ENCODE measurements around the gene RAB17. TPM values are rescaled to one million over a fixed set of nuclear protein-coding genes. Genes with fewer than 3 reads are reported as not detected.

Gene RAB17
- total and polyA plus RNA-seq, 8 donors, result 19.2 to 130 (median 30.7) TPM

- DNase-seq (peak in 1 of 6 donors; percentile 44), ATAC-seq (peak in 1 of 4 donors; percentile 4), FAIRE-seq (no peak)
- no peaks in the 10 kb centered on the region for H3K9me3 ChIP-seq
- H3K36me3 ChIP-seq, result peaks cover 0 to 3% (median 0%) of the 10 kb centered on the region in 3 donors
- H3K4me1 ChIP-seq, result peaks cover 0 to 7% (median 6%) of the 10 kb centered on the region in 3 donors
- no peaks in the 10 kb centered on the region for H3K27me3 ChIP-seq
- no peak overlapping the region for H3K27ac ChIP-seq
- no peak for TF ChIP-seq CTCF (IDR thresholded peaks at IDR 0.05)
- no peak overlapping the region for H3K4me3 ChIP-seq
- intact Hi-C loops (cut with DNase I), result loop anchor here in 2 of 3 donors (5.0 to 10.0 kb wide), 4 partner anchors 59 to 417 kb away; no protein-coding TSS in a partner anchor
- WGBS, 2 donors, result 91 to 94% methylated on average over 7 of the region's 7 CpGs
These were observed 19.0 kb downstream of the RAB17 start for GRCh38 chr2:237571551-237571950.

GRCh38 chr2:237570776-237571335, 19.7 kb downstream of the RAB17 start:
- no peak overlapping the region for H3K4me3 ChIP-seq
- intact Hi-C loops (cut with DNase I), result loop anchor here in 2 of 3 donors (5.0 to 10.0 kb wide), 4 partner anchors 59 to 416 kb away; no protein-coding TSS in a partner anchor
- H3K27ac ChIP-seq, result no peak overlapping the region
- H3K27me3 ChIP-seq, result no peaks in the 10 kb centered on the region
- H3K4me1 ChIP-seq, result peaks cover 0 to 7% (median 6%) of the 10 kb centered on the region in 3 donors
- no peaks in the 10 kb centered on the region for H3K36me3 ChIP-seq
- no peak for TF ChIP-seq CTCF (IDR thresholded peaks at IDR 0.05)
- FAIRE-seq (no peak), DNase-seq (peak in 1 of 6 donors; percentile 54), ATAC-seq (no peak)
- no peaks in the 10 kb centered on the region for H3K9me3 ChIP-seq
- 86 to 91% methylated on average over 9 of the region's 9 CpGs for WGBS, 2 donors

- Histone ChIP-seq H3K4me3 (no peak overlapping the region), H3K27me3 (no peaks in the 10 kb centered on the region), H3K36me3 (no peaks in the 10 kb centered on the region), H3K27ac (no peak overlapping the region), H3K4me1 (peaks cover 0 to 7% (median 6%) of the 10 kb centered on the region in 3 donors), H3K9me3 (no peaks in the 10 kb centered on the region)
- no peak for ATAC-seq
- 95 to 98% methylated on average over 3 of the region's 3 CpGs for WGBS, 2 donors
- intact Hi-C loops (cut with DNase I), result loop anchor here in 2 of 3 donors (5.0 to 10.0 kb wide), 5 partner anchors 53 to 415 kb away; no protein-coding TSS in a partner anchor
- no peak for FAIRE-seq
- TF ChIP-seq CTCF (IDR thresholded peaks at IDR 0.05), result no peak
- DNase-seq, result peak in 1 of 6 donors; percentile 22
These were observed 20.6 kb downstream of the RAB17 start for GRCh38 chr2:237569896-237570295.

- DNase-seq (no peak), ATAC-seq (no peak), FAIRE-seq (no peak)
- intact Hi-C loops (cut with DNase I), result loop anchor here in 1 of 3 donors (5.0 kb wide), 1 partner anchor 52 kb away; no protein-coding TSS in a partner anchor
- WGBS, 2 donors, result 81 to 82% methylated on average over 5 of the region's 5 CpGs
- no peak for TF ChIP-seq CTCF (IDR thresholded peaks at IDR 0.05)
- Histone ChIP-seq H3K4me1 (peaks cover 0 to 7% (median 6%) of the 10 kb centered on the region in 3 donors), H3K27me3 (no peaks in the 10 kb centered on the region), H3K4me3 (no peak overlapping the region), H3K9me3 (no peaks in the 10 kb centered on the region), H3K36me3 (no peaks in the 10 kb centered on the region), H3K27ac (no peak overlapping the region)
These were observed 21.5 kb downstream of the RAB17 start for GRCh38 chr2:237569041-237569440.

- no peak overlapping the region for H3K27ac ChIP-seq
- 55 to 65% methylated on average over 9 of the region's 9 CpGs for WGBS, 2 donors
- DNase-seq (peak in 1 of 6 donors; percentile 39), ATAC-seq (no peak), FAIRE-seq (no peak)
- H3K36me3 ChIP-seq, result no peaks in the 10 kb centered on the region
- H3K4me3 ChIP-seq, result no peak overlapping the region
- peaks cover 0 to 7% (median 6%) of the 10 kb centered on the region in 3 donors for H3K4me1 ChIP-seq
- intact Hi-C loops (cut with DNase I), result loop anchor here in 1 of 3 donors (5.0 kb wide), 1 partner anchor 51 kb away; no protein-coding TSS in a partner anchor
- no peak for TF ChIP-seq CTCF (IDR thresholded peaks at IDR 0.05)
- H3K9me3 ChIP-seq, result no peaks in the 10 kb centered on the region
- H3K27me3 ChIP-seq, result no peaks in the 10 kb centered on the region
These were observed 22.3 kb downstream of the RAB17 start for GRCh38 chr2:237568121-237568660.

Measured in pancreas (tissue), 10 donors.